Measurements from ENCODE around the gene NFASC. TPM values are rescaled to one million over a fixed set of nuclear protein-coding genes. Genes with fewer than 3 reads are reported as not detected.
A peak's percentile ranks its signal among the peaks of the same experiment; 100 is the strongest.

NFASC gene
- total and polyA plus RNA-seq, 8 donors: 1.1 to 54.2 (median 13.3) TPM

- Histone ChIP-seq H3K9me3 (no peaks in the 10 kb centered on the region), H3K27me3 (no peaks in the 10 kb centered on the region), H3K36me3 (no peaks in the 10 kb centered on the region), H3K4me1 (peaks cover 5 to 46% (median 26%) of the 10 kb centered on the region in 4 donors), H3K4me3 (no peak overlapping the region), H3K27ac (peak overlapping the region in 3 of 5 donors; percentile 39 to 66 (median 53))
- intact Hi-C loops (cut with DNase I; ENCODE audit: low total_unique reads): no loop called here
- TF ChIP-seq CTCF (IDR thresholded peaks at IDR 0.05): no peak
- TF ChIP-seq POLR2AphosphoS5 (IDR thresholded peaks at IDR 0.05): no peak
- TF ChIP-seq EP300 (IDR thresholded peaks at IDR 0.05): no peak
- no peak for TF ChIP-seq POLR2A (IDR thresholded peaks at IDR 0.05)
- no peak for DNase-seq
- 27 to 38% (median 33%) methylated on average over 4 of the region's 4 CpGs for WGBS, 5 donors
Measured at GRCh38 chr1:204885288-204885711, 14.6 kb downstream of the NFASC start.

GRCh38 chr1:204885790-204886189, 15.1 kb downstream of the NFASC start:
- intact Hi-C loops (cut with DNase I; ENCODE audit: low total_unique reads): no loop called here
- WGBS, 5 donors: 70 to 87% (median 71%) methylated on average over 8 of the region's 8 CpGs
- Histone ChIP-seq H3K4me3 (peak overlapping the region in 1 of 4 donors; percentile 4), H3K36me3 (no peaks in the 10 kb centered on the region), H3K9me3 (no peaks in the 10 kb centered on the region), H3K4me1 (peaks cover 5 to 46% (median 26%) of the 10 kb centered on the region in 4 donors), H3K27me3 (no peaks in the 10 kb centered on the region), H3K27ac (peak overlapping the region in 2 of 5 donors; percentile 39 to 66)
- TF ChIP-seq CTCF (IDR thresholded peaks at IDR 0.05): no peak
- TF ChIP-seq POLR2A (IDR thresholded peaks at IDR 0.05): no peak
- TF ChIP-seq POLR2AphosphoS5 (IDR thresholded peaks at IDR 0.05): peak in 1 of 3 donors; percentile 25
- no peak for TF ChIP-seq EP300 (IDR thresholded peaks at IDR 0.05)
- DNase-seq: no peak

GRCh38 chr1:204887846-204888245, 17.2 kb downstream of the NFASC start:
- H3K27ac ChIP-seq: peak overlapping the region in 3 of 5 donors; percentile 1 to 63 (median 47)
- 83 to 94% (median 90%) methylated on average over 2 of the region's 2 CpGs for WGBS, 5 donors
- peaks cover 0 to 39% (median 20%) of the 10 kb centered on the region in 4 donors for H3K4me1 ChIP-seq
- no peaks in the 10 kb centered on the region for H3K9me3 ChIP-seq
- intact Hi-C loops (cut with DNase I; ENCODE audit: low total_unique reads): no loop called here
- no peaks in the 10 kb centered on the region for H3K27me3 ChIP-seq
- TF ChIP-seq POLR2A (IDR thresholded peaks at IDR 0.05): no peak
- TF ChIP-seq POLR2AphosphoS5 (IDR thresholded peaks at IDR 0.05): no peak
- TF ChIP-seq EP300 (IDR thresholded peaks at IDR 0.05): no peak
- no peak for TF ChIP-seq CTCF (IDR thresholded peaks at IDR 0.05)
- no peaks in the 10 kb centered on the region for H3K36me3 ChIP-seq
- DNase-seq: no peak
- H3K4me3 ChIP-seq: no peak overlapping the region

GRCh38 chr1:204888294-204888693, 17.6 kb downstream of the NFASC start:
- peaks cover 0 to 35% (median 18%) of the 10 kb centered on the region in 4 donors for H3K4me1 ChIP-seq
- no peaks in the 10 kb centered on the region for H3K27me3 ChIP-seq
- no peaks in the 10 kb centered on the region for H3K36me3 ChIP-seq
- intact Hi-C loops (cut with DNase I; ENCODE audit: low total_unique reads): no loop called here
- TF ChIP-seq POLR2AphosphoS5 (IDR thresholded peaks at IDR 0.05): peak in 1 of 3 donors; percentile 10
- TF ChIP-seq POLR2A (IDR thresholded peaks at IDR 0.05): no peak
- DNase-seq: no peak
- 44 to 70% (median 60%) methylated on average over 2 of the region's 2 CpGs for WGBS, 5 donors
- no peaks in the 10 kb centered on the region for H3K9me3 ChIP-seq
- H3K4me3 ChIP-seq: no peak overlapping the region
- peak overlapping the region in 4 of 5 donors; percentile 39 to 63 (median 46) for H3K27ac ChIP-seq

GRCh38 chr1:204889681-204890383, 19.2 kb downstream of the NFASC start:
- no peaks in the 10 kb centered on the region for H3K9me3 ChIP-seq
- 32 to 40% (median 33%) methylated on average over 8 of the region's 8 CpGs for WGBS, 5 donors
- H3K27ac ChIP-seq: peak overlapping the region in 3 of 5 donors; percentile 44 to 63 (median 47)
- intact Hi-C loops (cut with DNase I; ENCODE audit: low total_unique reads): no loop called here
- H3K36me3 ChIP-seq: no peaks in the 10 kb centered on the region
- no peak for TF ChIP-seq POLR2AphosphoS5 (IDR thresholded peaks at IDR 0.05)
- TF ChIP-seq POLR2A (IDR thresholded peaks at IDR 0.05): no peak
- H3K4me3 ChIP-seq: no peak overlapping the region
- peaks cover 0 to 34% (median 16%) of the 10 kb centered on the region in 4 donors for H3K4me1 ChIP-seq
- peak in 1 of 2 donors; percentile 37 for DNase-seq
- no peaks in the 10 kb centered on the region for H3K27me3 ChIP-seq
